NT2/D1 (cell line): ENCODE measurements around the gene CUL1.

Source experiments
- SUZ12 ChIP-seq: IDR thresholded peaks from 2 replicates; pipeline ENCODE4 v1.6.1; 2011; ENCODE audit not compliant: insufficient read length, insufficient read depth; ENCODE audit errors: extremely low read depth
- YY1 ChIP-seq: IDR thresholded peaks from 2 replicates; pipeline ENCODE4 v1.6.1; 2011; ENCODE audit not compliant: insufficient read length, insufficient read depth
- ZNF274 ChIP-seq: IDR thresholded peaks from 2 replicates; pipeline ENCODE4 v1.6.1; 2011; ENCODE audit warnings: mild to moderate bottlenecking, low read depth, low read length

DNA sequence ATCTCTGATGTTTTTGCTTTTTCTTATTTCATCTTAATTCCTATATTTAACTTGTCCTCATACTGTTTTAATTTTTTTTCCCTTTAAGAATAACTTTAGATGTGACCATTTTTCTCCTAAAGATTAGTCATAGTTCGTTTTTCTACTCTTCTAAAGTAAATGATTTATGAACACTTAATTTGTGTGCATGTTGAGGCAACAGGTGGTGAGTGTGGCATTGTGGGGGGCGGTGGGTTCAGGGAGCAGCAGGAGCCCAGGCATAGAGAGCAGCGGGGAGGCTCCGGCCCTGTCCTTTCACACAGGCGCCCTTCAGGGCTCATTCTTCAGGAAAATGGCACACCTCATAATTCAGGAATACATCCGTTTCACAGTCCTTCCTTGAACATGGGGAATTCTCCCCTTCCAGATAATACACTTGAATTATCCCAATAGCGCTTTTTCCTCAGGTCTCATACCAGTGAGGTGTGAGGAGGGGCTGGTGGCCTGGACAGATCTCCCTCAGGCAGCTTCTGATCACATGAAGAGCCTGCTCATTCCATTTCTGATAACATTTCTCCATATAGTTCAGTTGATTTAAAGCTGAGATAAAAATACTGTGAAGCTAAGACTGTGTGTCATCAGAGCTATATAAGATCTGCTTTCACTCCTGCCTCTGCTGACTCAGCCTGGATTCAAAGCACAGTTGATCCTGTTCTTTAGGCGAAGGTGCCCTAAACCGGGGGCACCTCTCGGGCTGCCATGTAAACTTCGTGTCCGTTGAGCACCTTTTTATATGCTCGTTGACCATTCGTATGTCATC is 40.2 kb downstream of the CUL1 start:
- TF ChIP-seq ZNF274 = no peak
- no peak for TF ChIP-seq SUZ12
- TF ChIP-seq YY1 = no peak
